HepG2 (cell line): ENCODE measurements around the gene CREB1.

Source experiments
- CREB1 ChIP-seq, 2 experiments: fragments of 450-650 bp in 1 of 2; IDR thresholded peaks; 2 replicates each; pipeline ENCODE4 v1.6.1; 2016 to 2017; ENCODE audit warnings: control low read depth in 1 of 2, mild to moderate bottlenecking in 1 of 2, missing compliant biosample characterization in 1 of 2, missing genetic modification characterization in 1 of 2
- NR2F6 ChIP-seq, 2 experiments: IDR thresholded peaks; 2 replicates each; pipeline ENCODE4 v1.6.1; 2016; ENCODE audit warnings: antibody characterized with exemption in 1 of 2, mild to moderate bottlenecking in 1 of 2
- POLR2A ChIP-seq, 2 experiments: IDR thresholded peaks; 2 replicates each; pipeline ENCODE4 v1.6.1; 2011; ENCODE audit warnings: low read depth in 2 of 2, low read length in 2 of 2, mild to moderate bottlenecking in 1 of 2, moderate library complexity in 1 of 2; ENCODE audit not compliant: insufficient read depth in 1 of 2
- THAP7 ChIP-seq: sonication (generic); formaldehyde crosslinking; IDR thresholded peaks from 2 replicates; pipeline ENCODE4 v1.8.1; 2023; ENCODE audit warnings: mild to moderate bottlenecking, missing genetic modification reagents
- ZNF317 ChIP-seq: sonication (generic); formaldehyde crosslinking; IDR thresholded peaks from 2 replicates; pipeline ENCODE4 v1.5.0; 2020; ENCODE audit warnings: mild to moderate bottlenecking, missing genetic modification reagents
- ZNF850 ChIP-seq: sonication (generic); formaldehyde crosslinking; conservative IDR thresholded peaks from 2 replicates; pipeline ENCODE4 v1.9.0; 2021; ENCODE audit warnings: mild to moderate bottlenecking, missing genetic modification reagents

DNA sequence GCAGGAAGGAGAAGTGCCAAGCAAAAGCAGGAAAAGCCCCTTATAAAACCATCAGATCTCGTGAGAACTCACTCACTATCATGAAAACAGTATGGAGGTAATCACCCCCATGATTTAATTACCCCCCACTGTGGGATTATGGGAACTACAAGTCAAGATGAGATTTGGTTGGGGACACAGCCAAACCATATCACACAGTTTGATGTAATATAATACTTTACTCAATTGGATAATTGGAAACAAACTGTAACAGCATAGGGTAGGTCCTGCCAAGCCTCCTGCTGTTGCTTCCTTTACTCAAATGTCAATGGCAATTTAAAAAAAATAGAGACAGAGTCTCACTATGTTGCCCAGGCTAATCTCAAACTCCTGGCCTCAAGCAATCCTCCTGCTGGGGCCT is 110.9 kb downstream of the CREB1 start:
- TF ChIP-seq CREB1 (IDR thresholded peaks at IDR 0.05): no peak
- TF ChIP-seq CREB1 (CRISPR knock-in tag; IDR thresholded peaks at IDR 0.05): no peak
- no peak for TF ChIP-seq ZNF317 (CRISPR knock-in tag)
- TF ChIP-seq THAP7: no peak
- TF ChIP-seq NR2F6 (IDR thresholded peaks at IDR 0.05): no peak
- no peak for TF ChIP-seq NR2F6 (CRISPR knock-in tag; IDR thresholded peaks at IDR 0.05)
- TF ChIP-seq ZNF850: no peak
- TF ChIP-seq POLR2A (IDR thresholded peaks at IDR 0.05; ENCODE audit: insufficient read depth in 1 of 2, low read depth in 2 of 2, low read length in 2 of 2): no peak
